HG03521 (cell line): ENCODE measurements around the gene SOX5.
"Not testable (repeated sequence)": the region's sequence is repeated elsewhere in the genome, so short reads cannot be mapped to it uniquely, and the experiment has no call there.

Experiments
- ATAC-seq: cut with Tn5 transposase; IDR thresholded peaks from one replicate; pipeline ENCODE4 v1.9.1; 2021; ENCODE audit warnings: mild to moderate bottlenecking, moderate library complexity; ENCODE audit not compliant: unreplicated experiment

SOX5 gene

DNA sequence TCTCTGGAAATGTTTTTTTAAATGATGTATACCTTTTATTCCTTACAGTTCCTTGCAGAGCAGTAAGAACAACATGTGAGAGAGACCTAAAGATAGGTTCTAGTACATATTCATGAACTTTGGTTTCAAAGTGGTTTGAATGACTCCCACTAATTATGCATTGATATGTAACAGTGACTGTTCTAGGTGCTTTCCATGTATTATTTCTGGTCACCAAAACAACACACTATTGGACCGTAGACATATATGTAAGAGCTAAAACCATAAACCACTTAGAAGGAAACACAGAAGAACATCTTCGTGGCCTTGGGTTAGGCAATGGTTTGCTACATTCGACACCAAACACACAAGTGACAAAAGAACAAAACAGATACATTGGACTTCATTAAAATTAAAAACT lies 37.9 kb downstream of the SOX5 start:
- ATAC-seq, result no peak

DNA sequence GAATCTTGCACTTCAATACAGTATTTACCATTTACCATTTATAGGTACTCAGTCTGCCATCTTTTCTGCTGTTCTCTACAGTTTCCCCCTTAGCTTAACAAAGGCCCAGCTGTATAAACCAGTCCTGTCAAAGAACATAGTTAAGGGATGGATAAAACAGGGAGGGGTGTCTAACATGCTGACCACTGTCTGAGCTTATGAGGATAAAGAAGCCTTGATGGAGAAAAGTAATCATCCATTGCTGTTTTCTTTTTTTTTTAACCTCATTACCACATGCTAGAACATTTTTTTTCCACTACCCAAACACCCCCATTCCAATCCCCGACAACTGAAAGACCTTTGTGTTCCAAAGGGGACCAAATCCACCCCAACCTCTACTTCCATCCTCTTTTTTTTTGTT lies 39.9 kb downstream of the SOX5 start:
- ATAC-seq, result no peak

DNA sequence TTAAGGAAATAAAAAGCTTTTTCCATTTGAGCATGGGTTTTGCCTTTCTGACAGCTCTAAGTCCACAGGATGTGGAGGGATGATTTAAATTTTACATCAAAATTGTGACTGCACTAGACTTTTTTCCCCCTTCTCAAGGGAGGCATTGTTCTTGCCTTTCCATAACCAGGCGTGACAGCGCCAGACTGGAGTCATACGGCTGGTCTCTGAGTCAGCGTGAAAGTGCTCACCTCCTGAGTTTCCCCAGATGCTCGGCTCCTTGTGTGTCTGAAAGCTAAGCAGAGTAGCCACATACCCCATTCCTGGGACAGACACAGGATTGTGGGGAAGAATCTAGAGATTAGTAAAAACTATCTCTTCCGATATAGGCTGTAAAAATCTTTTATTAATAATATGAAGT lies 43.1 kb downstream of the SOX5 start:
- no peak for ATAC-seq

DNA sequence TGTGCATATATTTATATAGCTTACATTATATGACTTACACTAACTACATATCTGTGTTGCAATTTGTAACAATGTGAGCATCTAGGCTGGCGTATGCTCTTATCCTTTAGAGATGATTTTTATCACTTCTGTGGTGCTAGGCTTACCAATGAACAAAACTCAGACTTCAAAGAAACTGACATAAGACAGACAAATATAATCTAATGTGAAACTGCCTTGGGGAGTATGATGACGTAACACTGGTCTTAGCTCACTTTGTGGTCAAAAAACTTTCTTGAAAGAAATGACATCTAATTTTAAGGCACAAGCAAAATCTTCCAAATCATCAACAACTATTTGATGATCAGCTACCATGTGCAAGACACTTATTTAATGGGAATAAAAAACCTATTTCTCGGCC lies 50.0 kb downstream of the SOX5 start:
- ATAC-seq, result no peak

DNA sequence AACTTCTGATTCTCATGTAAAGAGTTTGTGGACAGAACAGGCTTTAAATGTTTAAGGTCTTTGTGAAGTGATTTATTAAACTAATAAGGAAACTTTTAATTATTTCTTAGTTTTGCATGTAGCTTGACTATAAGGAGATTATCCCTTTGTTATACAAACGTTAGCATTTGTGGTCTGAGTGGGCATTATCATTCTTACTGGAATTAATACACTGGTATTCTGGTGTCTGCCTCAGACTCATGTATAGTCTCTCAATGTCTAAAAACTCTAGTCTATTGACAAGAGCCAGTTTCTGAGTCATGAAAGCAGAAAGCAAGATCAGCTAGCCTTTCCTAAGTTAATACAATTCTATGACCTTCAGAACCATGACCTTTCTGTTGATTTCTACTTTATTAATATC lies 51.3 kb downstream of the SOX5 start:
- no peak for ATAC-seq

DNA sequence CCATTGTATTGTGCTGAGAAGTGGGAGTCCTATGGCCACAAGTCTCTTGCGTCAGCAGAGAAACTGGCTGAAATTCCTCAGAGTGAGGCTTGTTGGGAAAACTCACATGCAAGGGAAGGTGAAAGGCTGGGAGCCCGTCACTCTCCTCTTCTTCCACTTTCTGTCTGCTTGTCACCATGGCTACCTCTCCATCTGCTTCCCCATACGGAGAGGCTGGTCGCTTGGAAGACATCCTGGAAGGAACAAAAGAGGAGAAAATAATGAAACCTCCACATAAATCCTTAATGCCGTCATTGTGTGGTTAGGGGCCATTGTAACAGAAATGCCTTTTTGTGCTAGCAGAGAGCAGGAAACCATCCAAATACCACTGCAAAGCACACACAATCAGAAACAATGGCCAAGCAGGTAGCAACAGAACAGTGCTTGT lies 53.7 kb downstream of the SOX5 start:
- no peak for ATAC-seq

DNA sequence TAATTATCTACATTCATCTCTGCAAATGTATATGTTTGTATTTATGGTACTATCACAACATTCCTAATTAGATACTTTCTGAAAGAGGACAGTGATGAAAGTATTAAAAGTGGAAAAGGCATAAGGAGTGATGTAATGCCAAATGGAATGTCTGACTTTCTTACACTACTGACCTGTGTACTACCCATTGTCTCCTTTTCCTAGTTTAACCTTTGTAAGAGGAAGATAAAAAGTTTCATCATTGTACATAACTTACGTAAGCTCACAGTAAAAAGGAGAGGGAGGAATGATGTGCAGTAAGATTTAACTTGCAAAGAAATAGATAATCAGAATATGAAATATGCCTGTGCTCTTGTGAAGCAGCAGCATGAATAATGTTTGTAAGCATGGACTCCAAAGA lies 55.9 kb downstream of the SOX5 start:
- ATAC-seq, result no peak

DNA sequence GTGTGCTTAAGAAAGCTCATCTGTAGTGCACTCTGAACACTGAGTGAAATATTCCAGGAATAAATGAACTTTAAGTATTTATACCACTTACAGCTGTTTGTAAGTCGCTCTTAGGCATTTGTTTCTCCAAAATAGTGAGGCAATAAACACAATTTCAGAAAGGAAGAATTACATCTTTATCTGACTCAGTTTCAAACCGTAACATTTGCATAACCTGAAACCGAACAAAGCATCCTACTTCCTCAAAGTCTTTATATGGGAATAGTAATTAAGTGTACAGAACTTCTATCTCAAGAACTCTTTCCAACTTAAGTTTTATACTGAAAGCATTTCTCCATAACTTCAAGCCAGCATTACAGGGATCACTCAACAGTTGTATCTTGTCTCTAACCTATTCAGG lies 58.4 kb downstream of the SOX5 start:
- ATAC-seq, result no peak

DNA sequence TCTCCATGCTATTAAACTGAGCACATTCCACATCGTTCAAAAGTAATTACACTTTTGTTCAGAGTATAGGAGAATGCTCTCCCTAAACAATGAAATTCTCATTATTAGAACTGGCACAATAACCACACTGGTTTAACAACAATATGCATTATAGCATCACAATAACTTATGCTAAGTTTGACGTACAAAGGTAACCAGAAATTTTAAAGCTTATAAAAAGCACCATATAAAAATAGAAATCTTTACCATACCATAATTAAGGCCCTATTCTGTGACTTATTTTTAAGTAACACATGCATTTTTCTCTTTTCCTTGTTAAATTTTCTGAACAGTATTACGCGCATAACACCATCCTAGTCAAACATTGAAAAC lies 60.4 kb downstream of the SOX5 start:
- ATAC-seq, result no peak

DNA sequence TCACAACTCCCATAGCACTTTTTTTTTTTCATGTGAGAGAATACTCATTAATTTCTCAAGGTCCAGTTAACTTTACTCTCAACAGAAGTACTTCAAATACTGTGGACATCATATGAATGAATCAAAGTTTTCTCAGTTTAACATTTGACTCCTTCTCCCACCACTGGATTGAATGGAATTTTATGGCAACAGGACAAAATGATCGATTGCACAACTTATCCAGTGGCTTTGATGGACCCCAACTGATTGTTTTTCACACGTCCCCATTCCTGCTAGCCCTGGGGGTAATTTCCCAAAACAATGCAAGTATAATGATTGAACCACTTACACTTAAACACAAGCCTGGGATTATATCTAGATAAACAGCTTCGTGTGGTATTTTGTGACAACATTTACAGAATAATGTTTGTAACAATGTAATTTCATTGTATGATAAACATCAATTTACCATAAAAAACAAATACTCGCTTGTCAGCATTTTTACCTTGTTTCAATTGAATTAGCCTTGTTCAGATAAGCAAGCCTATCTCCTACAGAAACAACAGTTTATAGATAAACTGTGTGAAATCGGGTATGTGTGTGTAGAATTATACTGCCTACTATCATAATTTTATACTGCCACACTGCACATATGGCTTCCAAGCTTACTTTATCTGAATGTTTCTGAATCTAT lies 60.9 kb downstream of the SOX5 start:
- ATAC-seq, result no peak

DNA sequence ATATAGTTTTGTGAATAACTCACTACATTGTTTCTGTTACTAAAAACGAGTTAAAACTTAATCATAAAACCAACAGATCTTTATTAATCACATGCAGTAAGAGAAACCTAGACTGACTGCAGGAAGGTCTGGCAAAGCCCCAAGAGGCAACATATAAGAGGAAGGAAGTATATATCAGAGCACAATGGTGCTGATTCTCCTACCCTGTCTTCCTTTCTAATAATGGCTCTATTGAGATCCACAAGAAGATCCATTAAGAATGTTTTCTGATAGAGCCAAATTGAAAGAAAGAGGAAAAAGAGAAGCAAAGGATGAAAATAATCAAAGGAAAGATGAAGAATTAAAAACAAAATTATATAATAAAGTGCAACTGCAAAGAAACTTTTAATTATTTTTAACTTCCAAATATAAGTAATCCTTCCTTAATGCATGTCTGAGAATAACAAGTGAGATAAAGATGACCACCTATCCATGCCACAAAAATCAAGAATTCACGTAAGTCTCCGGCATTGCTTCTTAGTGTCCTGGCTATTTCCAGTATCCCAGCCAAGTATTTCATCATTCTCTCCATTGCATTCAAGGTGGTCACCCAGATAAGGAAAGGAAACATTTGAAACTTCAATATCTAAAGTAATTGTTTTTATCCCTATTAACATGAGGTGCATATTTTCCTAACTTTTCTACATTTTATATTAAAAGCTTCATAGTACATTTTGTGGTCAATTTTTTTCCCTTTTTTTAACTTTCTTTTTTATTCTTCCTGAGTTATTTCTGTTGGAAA lies 62.2 kb downstream of the SOX5 start:
- ATAC-seq, result no peak

DNA sequence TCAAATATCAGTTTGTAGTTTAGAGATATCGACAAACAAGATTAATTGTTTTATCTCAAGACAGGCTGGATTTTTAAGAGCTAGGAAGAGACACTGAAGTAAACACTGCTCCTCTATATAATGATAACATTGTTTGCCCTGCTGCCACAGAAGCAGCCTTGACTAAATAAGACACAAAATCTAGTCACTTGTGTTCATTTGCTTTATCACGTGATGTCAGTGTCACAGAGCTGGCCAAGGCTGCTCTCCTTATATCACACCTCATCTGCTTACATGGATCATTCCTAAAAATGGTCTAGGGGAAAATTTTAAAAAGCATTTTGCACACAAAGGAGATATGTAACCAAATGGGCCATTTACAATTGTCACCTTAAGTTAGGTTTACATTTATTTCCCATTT lies 64.1 kb downstream of the SOX5 start:
- no peak for ATAC-seq

DNA sequence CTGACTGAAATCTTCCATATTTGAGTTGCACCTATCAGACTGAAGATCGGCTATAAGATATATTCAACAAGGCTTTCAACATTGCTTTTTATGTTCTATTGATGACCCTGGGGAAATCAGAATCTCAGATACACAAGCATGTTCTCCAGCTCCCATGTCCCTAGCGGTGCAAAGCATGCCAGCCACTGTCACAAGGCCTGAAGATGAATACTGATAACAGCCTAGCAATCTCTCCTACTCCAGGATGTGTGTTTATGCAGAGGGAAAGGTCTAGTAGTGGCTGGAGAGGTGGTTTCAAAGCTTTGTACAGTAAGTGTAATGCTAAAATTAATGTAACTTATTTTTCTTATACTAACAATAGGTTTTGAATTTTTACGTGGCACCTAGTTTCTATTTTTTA lies 64.6 kb downstream of the SOX5 start:
- no peak for ATAC-seq

DNA sequence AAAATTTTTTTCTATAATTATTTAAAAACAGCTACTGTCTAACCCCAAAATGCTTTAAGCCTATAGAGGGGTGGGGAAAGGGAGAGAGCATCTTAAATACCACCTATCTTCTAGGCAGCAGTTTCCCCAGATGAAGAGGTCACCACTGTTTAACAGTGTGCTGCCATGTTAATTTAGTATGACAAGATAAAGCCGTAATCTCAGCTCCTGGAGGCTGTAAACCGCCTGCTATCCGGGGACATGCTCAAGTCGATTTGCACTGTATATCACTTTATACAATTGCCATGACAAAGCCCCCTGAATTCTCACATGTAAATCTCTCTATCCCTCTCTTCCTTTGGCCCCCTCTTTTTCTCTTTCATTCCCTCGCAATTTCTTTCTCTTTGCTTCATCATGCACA lies 68.5 kb downstream of the SOX5 start:
- ATAC-seq, result no peak

DNA sequence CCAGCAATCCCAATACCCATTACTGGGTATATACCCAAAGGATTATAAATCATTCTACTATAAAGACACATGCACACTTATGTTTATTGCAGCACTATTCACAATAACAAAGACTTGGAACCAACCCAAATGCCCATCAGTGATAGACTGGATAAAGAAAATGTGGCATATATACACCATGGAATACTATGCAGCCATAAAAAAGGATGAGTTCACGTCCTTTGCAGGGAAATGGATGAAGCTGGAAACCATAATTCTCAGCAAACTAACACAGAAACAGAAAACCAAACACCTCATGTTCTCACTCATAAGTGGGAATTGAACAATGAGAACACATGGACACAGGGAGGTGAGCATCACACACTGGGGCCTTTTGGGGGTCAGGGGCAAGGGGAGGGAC lies 72.9 kb downstream of the SOX5 start:
- ATAC-seq, result not testable (repeated sequence)

DNA sequence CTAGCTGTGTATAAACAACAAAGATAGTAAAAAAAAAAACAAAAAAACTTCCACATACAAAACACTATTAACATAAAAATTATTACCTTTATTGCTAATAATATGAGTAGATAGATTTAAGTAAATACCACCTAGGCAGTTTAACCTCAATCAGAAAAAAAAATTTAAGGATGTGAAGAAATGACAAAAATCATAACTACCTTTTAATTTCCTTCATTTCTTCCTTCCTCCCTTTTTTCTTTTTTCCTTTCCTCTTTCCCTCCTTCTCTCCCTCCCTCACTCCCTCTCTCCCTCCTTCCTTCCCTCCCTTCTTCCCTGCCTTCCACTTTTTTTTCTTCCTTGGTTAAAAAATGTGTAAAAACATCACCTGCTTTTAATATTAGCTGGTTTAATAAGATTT lies 81.7 kb downstream of the SOX5 start:
- no peak for ATAC-seq

DNA sequence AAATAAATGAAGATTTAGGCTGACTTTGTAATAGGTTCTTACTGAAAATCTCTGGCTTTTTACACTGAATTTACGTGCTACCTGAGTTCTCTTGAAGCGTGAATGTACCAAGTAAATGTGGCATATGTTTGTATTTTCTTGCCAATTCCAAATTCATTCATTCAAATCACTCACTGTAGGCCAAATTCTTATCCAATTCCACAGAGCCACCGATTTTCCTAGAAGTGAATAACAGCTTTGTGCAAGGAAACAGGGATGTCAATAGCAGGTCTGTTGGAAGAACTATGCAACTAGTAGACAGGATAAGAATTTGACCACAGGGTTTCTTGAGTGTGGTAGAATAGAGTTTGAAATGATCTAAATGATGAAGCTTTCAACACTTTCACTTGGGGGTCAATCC lies 86.8 kb downstream of the SOX5 start:
- no peak for ATAC-seq

DNA sequence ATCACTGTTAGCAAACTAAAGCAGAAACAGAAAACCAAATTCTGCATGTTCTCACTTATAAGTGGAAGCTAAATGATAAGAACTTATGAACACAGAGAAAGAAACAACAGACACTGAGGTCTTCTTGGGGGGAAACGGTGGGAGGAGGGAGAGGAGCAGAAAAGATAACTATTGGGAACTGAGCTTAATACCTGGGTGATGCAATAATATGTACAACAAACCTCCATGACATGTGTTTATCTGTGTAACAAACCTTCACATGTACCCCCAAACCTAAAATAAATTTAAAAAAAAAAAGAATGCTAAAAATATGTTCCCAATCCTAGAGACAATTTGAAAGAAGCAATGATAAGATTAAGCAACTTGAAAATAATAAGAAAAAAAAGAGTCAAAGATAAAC lies 89.5 kb downstream of the SOX5 start:
- ATAC-seq, result no peak

DNA sequence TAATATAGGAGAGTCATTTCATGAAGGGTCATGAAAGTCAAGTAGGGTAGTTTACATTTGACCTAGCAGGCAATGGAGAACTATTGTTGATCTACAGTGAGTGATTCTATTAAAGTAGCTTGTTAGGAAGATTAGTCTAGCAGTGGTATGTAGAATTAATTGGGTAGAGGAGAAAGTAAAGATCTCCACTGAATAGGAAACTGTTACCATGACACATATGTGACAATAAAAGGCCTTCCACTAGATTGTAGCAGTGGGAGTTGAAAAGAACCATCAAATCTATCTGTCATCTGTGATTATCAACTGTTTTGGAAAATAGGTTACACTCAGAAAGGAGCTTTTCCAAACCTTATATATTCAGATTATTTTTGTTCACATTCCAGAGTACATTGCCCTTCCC lies 92.3 kb downstream of the SOX5 start:
- ATAC-seq, result no peak

DNA sequence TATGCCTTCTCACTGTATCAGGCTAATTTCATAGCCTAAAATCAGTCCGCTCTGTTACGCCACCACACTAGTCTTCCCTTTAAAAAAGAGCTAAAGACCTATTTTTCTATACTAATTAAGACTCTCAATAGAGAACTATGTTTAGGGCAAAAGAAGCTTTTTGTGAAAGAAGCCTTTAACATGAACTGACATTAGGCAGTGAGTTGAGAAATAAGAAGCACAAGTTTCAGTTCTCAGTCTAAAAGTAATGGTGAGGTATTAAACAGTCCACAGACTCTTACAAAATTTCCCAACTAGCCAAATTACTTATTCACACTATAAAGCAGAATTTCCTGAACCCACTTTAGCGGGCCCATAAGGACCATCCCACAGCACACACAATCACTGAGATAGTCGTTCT lies 93.7 kb downstream of the SOX5 start:
- no peak for ATAC-seq

DNA sequence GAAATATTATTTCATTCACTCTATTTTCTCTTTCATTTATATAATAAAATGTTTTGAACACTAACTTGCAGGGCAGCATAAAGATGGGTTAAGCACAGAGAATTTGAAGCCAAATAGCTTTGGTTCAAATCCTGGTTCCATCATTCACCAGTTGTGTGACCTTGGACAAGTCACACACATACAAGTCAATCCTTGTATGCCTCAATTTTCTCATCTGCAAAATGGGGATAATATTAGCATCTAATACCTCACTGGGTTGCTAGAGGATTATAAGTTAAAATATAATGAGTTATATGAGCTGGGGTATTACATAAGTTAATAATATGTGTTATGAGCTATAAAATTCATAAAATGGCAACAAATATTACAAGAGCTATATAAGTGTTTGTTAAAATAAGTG lies 94.9 kb downstream of the SOX5 start:
- ATAC-seq, result no peak

DNA sequence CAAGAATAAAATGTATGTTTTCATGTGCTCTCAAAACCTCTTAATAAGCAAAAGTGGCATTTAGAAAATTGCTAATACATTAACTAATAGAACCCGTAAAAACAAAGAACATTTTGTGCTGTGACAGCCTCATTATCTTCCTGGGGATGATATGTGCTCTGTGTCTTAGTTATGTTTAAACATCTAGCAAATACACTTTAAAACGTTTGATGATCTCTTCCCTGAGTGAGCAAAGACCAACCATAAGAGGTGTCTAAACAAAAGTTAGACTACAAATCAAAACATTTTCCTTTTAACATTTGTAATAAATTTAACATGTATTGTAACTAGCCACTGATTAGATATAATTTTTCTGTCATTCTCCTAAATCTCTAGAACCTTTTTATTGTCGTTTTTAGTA lies 95.8 kb downstream of the SOX5 start:
- no peak for ATAC-seq

DNA sequence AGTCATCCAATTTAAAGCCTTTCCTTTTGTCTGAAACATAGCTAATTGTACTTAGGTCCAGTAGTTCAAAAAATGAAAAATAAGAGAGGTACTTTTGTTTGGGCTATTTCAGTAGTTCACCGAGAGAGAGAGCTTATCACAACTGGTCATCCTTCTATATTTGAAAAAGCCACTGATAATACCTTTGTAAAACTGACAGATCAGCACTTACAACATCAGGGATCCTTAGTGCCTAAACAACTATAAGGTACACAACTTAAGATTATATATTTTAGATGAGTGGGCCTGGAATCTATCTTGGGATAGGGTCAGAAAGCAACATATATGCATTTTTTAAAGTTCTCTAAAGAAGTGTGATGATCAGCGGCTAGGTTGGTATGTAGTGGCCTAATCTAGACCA lies 97.9 kb downstream of the SOX5 start:
- no peak for ATAC-seq
